Frontal cortex (tissue), 4 donors: ENCODE results near the gene PRCP. TPM values are rescaled to one million over a fixed set of nuclear protein-coding genes. Genes with fewer than 3 reads are reported as not detected.

Experiments used
- DNase-seq, 2 donors: peaks; one replicate each; pipeline ENCODE4 v3.0.0; 2012; ENCODE audit warnings: low spot score in 2 of 2
- FAIRE-seq: peaks from 2 replicates; lab custom pipeline; 2012; peaks lifted over from hg19 to GRCh38; lab: Jason Lieb, UNC
- total RNA-seq: library from RNA; depleted of rRNA; stranded (reverse); fragments of >200 nt; gene quantifications from one replicate; pipeline ENCODE4 v1.2.3, GENCODE V29; 2014
- donor health status: control.
- donor health status: control.
- donor health status: control.

The PRCP gene
- total RNA-seq, 1 donor from 2014 or later, result 28.1 TPM

DNA sequence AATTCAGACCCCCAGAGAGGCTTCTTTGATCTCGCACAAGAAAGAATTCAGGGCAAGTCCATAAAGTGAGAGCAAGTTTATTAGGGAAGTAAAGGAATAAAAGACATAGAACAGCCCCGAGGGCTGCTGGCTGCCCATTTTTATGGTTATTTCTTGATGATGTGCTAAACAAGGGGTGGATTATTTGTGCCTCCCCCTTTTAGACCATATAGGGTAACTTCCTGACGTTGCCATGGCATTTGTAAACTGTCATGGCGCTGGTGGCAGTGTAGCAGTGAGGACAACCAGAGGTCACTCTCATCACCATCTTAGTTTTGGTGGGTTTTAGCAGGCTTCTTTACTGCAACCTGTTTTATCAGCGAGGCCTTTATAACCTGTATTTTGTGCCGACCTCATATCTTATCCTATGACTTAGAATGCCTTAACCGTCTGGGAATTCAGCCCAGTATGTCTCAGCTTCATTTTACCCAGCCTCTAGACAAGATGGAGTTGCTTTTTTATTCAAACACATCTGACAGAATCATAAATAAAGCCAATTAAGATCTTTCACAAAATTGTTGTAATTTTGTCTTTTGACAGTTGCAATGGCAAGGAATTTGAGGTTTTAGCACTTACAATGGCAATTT lies 8.9 kb upstream of the PRCP start:
- FAIRE-seq (no peak), DNase-seq (no peak)

DNA sequence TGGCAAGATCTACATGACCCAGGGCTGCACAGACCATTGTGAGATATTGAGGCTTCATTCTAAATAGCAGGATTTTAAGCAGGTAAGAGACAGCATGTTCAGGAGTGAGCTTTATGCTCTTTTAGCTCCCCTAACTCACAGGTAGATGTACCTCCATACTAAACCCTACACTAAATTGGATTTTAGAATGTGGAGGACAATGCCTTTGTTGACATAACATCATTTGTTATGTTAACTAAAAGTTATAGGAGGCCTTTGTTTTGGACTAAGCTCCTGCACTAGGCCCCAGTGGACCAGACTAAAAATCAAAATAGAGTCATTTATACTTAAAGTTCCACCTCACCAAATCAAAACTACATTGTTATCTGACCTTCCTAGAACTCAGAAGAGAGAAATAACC lies 8.1 kb upstream of the PRCP start:
- FAIRE-seq (no peak), DNase-seq (no peak)

DNA sequence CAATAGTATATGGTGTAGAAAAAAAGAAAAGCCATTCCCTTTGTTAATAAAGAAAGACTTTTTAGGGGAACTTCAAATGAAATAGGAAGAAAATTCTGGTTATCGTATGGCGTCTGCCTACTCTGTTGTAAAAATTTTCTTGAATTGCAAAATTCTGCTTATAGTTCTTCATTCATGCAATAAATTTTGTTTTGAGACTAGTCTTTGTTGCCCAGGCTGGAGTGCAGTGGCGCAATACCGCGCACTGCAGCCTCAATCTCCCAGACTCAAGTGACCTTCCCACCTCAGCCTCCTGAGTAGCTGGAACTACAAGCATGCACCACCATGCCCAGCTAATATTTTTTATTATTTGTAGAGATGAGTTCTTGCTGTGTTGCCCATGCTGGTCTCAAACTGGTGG lies 7.1 kb upstream of the PRCP start:
- DNase-seq, result no peak
- FAIRE-seq, result no peak

DNA sequence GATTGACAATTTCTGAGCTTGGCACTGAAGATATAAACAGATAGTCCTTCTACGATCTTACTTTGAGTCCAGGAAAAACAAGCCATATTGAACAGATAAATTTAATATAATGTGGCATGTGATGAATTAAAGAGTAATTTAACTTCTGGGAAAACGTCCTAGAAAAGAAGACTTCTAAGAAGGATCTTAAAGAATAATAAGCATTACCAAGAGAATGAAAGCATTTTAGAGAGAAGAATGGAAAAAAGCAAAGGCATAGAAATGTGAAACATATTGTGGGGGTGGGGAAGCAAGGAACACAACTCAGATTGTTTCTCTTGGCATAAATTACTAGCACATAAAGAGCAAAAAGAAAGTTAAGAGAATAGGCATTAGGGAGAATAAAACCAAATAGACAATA lies 6.7 kb upstream of the PRCP start:
- FAIRE-seq (no peak), DNase-seq (no peak)

DNA sequence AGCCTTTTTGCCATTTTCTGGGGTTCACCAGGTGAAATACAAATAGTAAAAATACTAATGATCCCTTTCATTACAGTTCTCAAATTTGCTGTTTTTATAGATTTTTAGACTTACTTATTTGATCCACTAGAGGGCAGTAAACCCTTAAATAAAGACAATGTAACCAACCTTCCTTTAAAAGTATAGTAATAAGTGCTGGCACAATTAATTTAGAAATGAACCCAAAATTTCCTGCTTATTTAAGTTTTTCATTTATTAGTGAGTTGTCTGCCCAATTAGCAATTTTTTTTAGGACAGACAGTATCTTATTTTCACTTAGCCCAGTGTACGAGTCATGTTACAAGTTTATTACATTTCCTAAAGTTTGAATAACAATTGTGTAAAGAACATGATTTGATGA lies 6.0 kb upstream of the PRCP start:
- peak; percentile 92 for FAIRE-seq
- no peak for DNase-seq

DNA sequence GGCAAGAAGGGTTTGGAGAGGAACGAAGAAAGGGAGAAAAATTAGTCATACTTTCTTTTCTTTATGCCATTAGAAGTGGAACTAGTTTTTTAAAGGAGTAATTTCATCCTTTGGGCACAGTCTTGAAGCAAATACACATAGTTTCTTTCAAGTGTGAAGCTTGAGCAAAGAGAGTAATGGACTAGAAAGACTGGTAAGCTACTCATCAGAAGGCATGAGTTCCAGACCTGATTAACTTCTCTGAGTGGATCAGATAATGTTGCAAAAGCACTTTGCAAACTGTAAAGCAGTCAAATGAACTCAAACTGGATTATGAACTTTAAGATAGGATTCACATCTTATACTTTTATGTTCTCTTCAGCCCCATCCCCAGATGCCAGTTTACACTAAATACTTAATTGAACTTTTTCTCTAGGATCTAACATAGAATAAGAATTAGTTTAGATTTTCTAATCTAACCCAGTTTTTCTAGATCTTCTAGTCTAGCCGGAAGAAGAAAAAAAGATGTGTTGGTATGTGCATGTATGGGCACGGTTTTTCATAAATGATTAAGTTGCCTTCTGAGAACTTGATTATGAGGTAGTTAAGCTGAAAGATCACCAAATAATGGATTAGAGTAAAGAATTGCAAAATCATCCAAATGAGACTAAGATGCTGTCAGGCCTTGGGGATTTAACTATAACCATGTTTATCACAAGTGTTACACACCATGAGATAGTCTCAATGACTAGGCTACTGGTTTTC lies 3.8 kb upstream of the PRCP start:
- no peak for FAIRE-seq

DNA sequence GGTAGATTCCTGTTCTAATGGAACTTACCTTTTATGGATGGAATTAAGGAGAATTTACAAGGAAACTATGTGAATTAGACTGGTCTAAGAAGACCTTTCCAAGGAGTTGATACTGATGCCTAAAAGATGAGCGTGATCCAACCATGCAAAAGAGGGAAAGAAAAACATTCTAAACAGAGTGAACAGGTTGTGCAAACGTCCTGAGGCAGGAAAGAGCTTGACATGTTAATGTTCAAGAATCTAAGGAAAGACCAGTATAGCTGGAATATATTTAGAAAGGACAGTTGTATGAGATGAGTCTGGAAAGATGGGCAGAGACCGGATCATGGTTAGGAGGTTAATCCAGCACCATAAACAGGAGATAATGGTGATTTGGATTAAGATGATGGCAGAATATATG lies 2.6 kb upstream of the PRCP start:
- DNase-seq, result no peak
- no peak for FAIRE-seq

More for the DNA sequence above, 3.8 kb upstream of the PRCP start:
- DNase-seq, result no peak

DNA sequence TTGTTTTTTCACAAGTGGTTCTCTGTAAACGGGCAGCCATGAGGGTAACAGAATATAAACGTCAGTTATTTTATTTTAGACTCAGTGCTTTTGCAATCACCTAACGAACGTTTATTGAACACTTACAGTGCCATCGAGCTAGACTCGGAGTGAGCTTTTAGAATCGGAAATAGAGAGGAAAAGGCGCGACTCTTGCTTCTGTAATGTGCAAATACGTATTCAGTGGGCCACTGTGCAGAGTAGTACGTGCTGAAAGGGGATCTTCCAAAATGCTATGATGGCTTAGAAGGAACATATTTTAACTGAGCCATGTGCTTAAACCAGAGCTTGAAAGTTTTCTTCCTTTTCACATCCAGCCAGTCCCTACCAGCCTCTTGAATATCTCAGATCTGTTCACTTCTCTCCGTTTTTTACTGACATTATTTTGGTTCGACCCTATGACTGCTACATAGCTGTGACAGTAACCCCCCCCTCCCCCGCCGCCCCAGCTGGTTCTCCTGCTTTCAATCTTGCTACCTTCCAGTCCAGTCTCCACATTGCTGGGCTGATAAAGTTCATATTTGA lies 1.8 kb upstream of the PRCP start:
- FAIRE-seq, result no peak

DNA sequence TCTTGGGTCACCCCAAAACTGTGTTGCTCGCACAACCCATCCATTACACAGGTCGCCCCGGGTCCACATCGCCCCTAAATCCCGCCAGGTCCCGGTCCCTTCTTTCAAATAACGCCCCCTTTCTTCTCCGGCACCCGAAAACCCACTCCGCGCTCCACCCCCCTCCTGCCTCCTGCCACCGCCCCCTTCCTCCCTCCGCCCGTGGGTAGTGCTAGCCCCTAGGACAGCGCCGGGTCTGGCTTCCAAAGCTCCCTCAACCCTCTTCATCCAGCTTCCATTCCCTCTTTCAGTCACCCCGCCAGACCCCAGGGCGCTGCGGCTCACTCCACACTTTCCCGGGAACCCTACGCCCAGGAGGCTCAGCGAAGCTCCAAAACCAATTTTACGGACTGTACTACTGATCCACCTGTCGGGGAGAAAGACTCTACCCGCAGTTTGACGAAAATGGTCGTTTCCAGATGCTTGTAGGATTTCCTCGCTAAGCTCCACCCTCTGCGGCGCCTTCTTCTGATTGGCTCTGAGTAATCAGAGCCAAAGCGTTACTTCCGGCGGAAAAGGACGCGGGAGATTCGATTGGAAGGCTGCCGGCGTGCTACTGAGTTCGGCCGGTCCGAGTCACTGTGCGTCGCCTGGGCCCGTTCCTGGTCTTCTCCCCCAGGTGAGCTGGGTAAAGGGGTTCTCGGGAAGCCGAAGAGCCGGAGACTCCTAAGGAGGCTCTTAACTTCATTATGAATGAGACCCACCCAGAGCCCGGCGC lies 1.1 kb upstream of the PRCP start, which contains the start of gene DDIAS:
TSS of gene DDIAS (plus strand) at position 572 of the 757 bp plus-strand sequence. CDS start 13,003 bp downstream, outside the sequence.
- FAIRE-seq, result no peak
- DNase-seq, result peak; percentile 73 to 87

More for the DNA sequence above, 1.8 kb upstream of the PRCP start:
- no peak for DNase-seq

DNA sequence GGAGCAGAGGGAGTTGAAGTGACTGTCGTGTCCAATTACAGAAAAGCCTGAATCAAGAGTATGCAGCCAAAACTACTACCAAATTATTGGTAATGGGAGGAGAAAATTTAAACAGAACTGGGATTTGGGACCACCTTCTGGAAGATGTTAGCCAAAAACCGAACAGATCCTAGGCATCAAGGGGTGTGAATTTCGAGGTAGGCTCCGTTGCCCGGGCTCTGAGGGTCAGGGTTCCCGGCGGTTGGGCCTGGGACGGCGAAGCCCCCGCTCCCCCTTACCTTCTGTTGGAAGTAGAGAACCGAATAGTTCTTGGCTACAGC lies 313 bp downstream of the PRCP start:
- no peak for FAIRE-seq
- no peak for DNase-seq

DNA sequence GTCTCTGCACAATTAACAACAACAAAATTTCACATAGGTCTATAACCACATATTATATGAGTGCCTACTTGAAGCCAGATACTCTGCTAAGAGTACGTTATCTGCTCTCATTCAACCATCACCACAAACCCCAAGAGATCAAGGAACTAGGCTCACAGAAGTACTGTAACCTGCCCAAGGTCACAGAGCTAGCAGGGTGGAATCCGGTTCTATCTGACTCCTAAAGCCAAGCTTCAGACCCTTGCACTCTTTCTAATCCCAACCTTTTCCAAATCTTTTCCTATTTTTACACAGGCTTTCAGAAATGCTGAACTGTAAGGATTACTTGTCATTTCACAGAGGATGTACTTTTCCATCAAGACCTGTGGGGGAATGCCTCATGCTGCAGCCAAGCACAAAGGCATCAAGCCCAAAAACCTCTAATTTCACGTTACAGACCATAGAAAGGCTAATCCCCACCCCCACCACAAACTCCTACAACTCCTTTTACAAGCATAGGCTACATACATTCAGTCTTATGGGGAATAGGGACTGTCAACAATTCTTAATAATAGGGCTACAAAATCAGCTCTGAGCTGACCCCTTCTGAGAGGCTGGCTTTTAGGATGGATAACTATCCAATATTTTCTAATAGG lies 927 bp downstream of the PRCP start:
- no peak for DNase-seq

DNA sequence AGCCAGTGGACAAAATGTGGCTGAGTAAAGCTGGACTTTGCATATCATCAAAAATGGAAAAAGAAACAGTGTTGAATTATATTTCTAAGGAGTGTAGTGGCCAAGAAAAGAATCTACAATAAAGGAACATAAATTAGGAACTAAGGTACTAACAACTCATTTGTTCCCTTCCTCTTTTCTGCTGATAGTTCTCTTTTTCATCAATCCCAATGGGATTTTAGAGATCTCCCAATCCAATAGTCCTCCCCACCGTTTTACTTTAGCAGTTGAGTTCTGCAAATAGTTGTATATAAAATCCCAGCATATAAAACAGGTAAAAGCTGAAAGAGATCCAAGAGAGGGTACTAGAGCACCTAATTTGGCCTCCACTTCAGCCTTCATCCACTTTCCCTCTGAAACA lies 2.0 kb downstream of the PRCP start:
- DNase-seq, result no peak
- no peak for FAIRE-seq

More for the DNA sequence above, 927 bp downstream of the PRCP start:
- no peak for FAIRE-seq

DNA sequence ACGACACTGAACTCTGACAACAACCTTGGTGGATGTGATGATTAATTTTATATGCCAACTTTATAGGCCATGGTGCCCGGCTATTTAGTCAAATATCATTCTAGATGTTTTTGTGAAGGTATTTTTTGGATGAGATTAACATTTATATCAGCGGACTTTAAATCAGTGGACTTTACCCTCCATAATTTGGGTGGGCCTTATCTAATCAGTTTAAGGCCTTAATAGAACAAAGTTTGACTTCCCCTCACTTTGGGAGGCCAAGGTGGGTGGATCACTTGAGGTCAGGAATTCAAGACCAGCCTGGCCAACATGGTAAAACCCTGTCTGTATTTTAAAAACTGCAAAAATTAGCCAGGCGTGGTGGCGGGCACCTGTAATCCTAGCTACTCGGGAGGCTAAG lies 4.0 kb downstream of the PRCP start:
- FAIRE-seq, result no peak

DNA sequence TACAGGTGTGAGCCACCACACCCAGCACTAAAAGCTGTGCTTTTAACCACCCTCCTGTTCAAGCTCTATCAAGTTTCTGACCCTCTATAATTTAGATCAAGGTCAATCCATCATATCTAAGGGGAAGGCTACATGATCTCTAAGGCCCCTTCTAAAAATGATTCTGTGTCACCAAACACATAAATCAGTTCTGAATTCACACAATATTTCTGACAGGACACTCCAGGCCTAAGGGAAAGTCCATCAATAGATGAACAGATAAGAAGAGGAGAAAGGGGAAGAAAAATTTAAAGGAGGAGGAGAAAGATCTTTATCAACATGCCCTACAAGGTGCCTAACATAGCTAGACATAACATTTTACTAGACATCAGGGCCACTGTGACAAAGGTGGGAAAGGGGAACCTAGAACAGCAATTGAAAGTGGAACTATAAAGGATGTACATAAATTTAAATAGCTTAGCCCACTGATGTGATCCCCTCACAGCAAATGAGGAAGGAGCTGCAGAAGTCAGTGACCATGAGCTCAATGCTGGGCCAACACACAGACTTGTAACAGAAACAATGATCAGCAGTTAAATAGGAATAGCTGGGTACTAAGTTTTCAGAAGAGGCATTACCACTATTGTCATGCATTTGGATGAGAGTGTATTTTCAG lies 4.7 kb downstream of the PRCP start:
- FAIRE-seq, result no peak
- DNase-seq, result no peak

More for the DNA sequence above, 4.0 kb downstream of the PRCP start:
- no peak for DNase-seq

DNA sequence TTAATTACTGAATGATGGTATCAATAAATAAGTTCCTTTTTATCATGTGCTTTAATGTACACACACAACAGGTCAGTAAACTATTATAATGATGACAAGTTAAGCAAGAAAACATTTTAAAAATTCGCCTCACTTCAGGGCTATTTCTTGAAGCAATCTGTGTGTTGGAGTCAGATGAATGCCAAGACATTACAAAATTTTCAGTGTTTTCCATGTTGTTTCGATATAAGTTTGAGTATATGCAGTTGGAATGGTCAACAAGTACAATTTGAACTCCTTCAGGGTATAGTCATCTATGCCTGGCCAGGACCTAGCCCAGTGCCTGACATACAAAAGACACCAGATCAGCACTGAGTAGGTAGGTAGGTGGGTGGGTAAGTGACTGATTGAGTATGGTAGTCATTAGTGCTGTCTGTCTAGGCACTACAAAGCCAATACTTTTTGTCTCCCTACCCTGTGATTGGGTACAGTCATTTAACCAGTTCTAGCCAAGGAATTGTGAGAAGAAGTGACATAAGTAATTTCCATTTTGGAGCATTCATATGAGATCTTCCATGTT lies 7.5 kb downstream of the PRCP start:
- no peak for DNase-seq
- FAIRE-seq, result no peak

DNA sequence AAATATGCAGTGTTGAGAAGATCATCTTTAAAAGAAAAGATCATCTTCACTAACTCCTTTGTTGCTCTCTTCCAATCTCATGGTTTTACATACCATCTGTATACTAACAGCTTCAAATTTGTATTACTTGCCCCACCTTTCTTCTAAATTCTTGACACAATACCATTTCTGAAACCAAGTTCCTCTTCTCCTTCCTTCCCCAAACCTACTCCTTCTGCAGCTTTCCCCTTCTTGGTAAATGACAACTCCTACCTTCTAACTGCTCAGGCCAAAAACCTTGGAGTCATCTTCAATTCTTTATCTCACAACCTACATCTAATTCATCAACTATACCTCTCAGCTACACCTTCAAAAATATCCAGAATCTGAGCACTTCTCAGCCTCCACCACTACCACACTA lies 9.3 kb downstream of the PRCP start:
- FAIRE-seq (no peak), DNase-seq (no peak)

DNA sequence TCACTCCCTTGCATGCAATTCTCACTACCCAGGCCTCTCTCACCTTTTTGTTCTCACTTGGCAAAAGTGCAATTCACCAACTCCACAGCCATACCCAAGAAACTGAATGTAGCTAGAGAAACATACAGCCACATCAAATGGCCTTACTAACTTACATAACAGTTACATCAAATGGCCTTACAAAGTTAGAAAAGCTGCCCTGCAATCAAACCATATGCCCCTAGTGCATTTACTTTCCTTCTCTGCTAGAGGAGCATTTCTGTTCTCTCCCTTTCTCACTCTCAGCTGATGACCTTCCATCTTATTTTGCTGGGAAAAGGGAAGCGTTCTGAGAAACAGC lies 10.3 kb downstream of the PRCP start:
- FAIRE-seq (no peak), DNase-seq (no peak)

DNA sequence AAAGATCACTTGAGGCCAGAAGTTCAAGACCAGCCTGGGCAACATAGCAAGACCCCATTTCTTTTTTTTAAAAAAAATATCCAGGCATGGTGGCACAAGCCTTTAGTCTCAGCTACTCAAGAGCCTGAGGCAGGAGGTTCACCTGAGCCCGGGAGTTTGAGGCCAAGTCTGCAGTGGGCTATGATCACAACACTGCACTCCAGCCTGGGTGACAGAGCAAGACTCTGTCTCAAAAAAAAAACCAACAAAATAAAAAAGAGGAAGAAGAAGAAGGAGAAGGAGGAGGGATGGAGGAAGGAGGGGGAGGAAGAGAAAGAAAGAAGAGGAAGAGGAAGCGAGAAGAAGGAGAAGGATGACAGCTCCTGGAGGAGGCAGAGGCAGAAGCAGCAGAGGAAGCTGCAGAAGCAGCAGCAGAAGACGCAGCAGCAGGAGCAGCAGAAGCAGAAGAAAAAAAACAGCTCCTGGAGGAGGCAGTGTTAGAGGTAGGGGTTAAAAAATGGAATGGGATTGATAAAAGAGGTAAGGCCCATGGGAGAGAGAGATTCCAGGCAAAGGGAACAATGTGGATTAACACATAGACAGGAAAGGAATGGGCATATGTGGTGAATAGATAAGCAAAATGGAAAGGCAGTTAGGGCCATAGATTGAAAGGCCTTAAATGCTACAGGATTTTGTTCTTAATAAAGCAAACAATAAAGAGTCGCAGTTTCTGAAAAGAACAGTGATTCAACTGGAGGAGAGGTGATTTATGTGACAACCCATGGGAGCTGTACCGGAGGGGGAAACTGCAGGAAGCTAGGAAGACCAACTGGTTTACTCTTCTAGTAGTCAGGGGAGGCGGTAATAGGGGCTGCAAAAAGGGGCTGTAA lies 10.9 kb downstream of the PRCP start:
- DNase-seq (no peak), FAIRE-seq (no peak)

DNA sequence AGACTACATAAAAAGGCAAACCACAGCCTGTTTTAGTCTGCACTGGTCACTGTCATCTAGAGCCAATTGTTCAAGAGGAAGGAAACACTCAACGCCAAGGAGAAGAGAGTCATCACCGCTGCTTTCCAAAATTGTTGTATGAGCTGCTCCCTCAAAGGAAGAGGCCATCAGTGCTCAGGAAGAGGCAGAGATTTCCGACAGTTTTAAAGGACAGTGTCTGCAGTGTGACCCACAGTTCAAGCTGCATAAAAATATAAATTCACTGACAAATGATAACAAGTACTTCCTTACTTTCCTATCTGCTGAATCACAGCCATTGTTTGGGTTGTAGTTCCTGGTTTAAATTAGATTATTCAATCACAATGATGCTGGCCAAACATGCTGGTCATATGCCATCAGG lies 16.4 kb downstream of the PRCP start:
- no peak for FAIRE-seq

More for the DNA sequence above, 16.4 kb downstream of the PRCP start:
- no peak for DNase-seq
